Activated CD8-positive, alpha-beta memory T cell treated with anti-CD3 and anti-CD28 coated beads for 48 hours (primary cell): ENCODE data around the gene LRRFIP1.

Experiments used
- DNase-seq, 3 experiments: peaks; one replicate each; pipeline ENCODE4 v3.0.0-alpha.2; 2020; ENCODE audit warnings: low read depth in 2 of 3, low spot score in 2 of 3

Gene LRRFIP1

GRCh38 chr2:237820421-237820820 lies 193.0 kb downstream of the LRRFIP1 start:
- DNase-seq: no peak

- no peak for DNase-seq
Measured at GRCh38 chr2:237823544-237823943, 196.2 kb downstream of the LRRFIP1 start.

GRCh38 chr2:237824085-237824484 lies 196.7 kb downstream of the LRRFIP1 start:
- no peak for DNase-seq

- DNase-seq: no peak
Measured at GRCh38 chr2:237827421-237827987, 200.1 kb downstream of the LRRFIP1 start.
